ENCODE results near the gene TRIO. TPM values are rescaled to one million over a fixed set of nuclear protein-coding genes. Genes with fewer than 3 reads are reported as not detected.

The TRIO gene
- polyA plus RNA-seq, 3 donors: 1.7 to 45.8 (median 2.1) TPM

DNA sequence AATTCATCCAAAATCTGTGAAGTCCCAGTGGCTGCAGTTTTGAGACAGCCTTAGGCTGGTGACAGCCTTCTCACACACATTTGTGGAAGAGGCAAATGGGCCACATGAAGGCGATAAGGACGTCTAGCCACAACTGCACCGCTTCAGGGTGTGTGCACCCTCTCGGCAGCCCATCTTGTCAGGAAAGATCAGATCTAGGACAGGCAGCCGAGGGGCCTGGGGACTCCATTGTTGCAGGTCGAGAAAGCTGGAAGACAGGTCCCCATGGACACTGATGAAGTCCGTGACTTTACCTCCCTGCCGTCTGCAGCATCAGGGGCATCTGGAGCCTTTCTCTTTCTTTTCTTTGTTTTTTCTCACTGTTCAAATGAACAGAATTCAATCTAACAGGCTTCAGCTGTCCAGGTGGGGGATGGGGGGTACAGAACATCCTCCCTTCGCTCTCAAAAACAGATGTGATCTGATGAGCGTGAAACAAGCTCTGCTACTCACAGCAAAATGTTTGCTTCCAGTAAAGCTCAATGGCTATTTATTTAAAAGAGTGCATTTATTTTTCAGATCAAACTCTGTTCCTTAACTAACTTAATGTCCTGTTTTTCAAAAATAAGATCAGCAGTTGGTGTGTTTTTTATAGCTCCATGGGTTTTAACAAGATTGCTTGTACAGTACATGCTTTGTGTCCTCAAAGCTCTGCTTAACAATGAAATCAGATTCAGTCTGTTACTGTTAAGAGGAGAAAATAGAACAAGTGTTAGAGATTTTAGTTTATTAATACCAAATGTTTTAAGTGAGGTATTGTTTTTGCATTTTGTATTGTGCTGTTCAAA lies 326.6 kb downstream of the TRIO start:
- DNase-seq: no peak
- Histone ChIP-seq H3K27ac (ENCODE audit: low read depth in 1 of 2, low read length in 2 of 2) (no peak overlapping the region), H3K9me3 (replicated peaks in 1 of 2; ENCODE audit: control insufficient read depth in 1 of 2, insufficient read depth in 1 of 2, low read length in 2 of 2) (no peaks in the 10 kb centered on the region), H3K79me2 (ENCODE audit: insufficient read depth, low read length) (no peaks in the 10 kb centered on the region), H4K20me1 (ENCODE audit: insufficient read depth, low read length) (no peaks in the 10 kb centered on the region), H3K9ac (ENCODE audit: insufficient read depth, low read length, poor library complexity, severe bottlenecking) (no peak overlapping the region), H3K4me2 (replicated peaks; ENCODE audit: extremely low read depth, low read length, poor library complexity, severe bottlenecking) (no peak overlapping the region), H3K4me1 (ENCODE audit: control insufficient read depth in 1 of 2, insufficient read depth in 2 of 2, low read length in 2 of 2) (peaks cover 11 to 13% of the 10 kb centered on the region in 2 donors), H3K27me3 (ENCODE audit: control insufficient read depth in 2 of 2, insufficient read depth in 2 of 2, low read length in 2 of 2) (no peaks in the 10 kb centered on the region), H2AFZ (ENCODE audit: insufficient read depth, low read depth, low read length, poor library complexity, severe bottlenecking) (no peak overlapping the region), H3K4me3 (replicated peaks in 1 of 3; ENCODE audit: low read depth in 2 of 3, low read length in 3 of 3) (no peak overlapping the region), H3K36me3 (replicated peaks in 1 of 2; ENCODE audit: control insufficient read depth in 1 of 2, insufficient read depth in 2 of 2, low read length in 2 of 2) (peaks cover 48 to 91% of the 10 kb centered on the region in 2 donors)
- peaks cover 9% of the 10 kb centered on the region for H3K4me1 Mint-ChIP-seq
- 100% methylated on average over 6 of the region's 10 CpGs for WGBS (ENCODE audit: insufficient coverage)
- H3K4me3 Mint-ChIP-seq: no peak overlapping the region
- H3K27me3 Mint-ChIP-seq (ENCODE audit: low read depth in 3 of 3): peaks cover 0 to 2% (median 1%) of the 10 kb centered on the region in 3 donors
- no peaks in the 10 kb centered on the region for H3K9me3 Mint-ChIP-seq
- no peak overlapping the region for H3K27ac Mint-ChIP-seq
- TF ChIP-seq CTCF (IDR thresholded peaks at IDR 0.05): no peak
- intact Hi-C loops (cut with micrococcal nuclease): loop anchor here in 1 of 2 donors (10.0 kb wide), 1 partner anchor 125 kb away; no protein-coding TSS in a partner anchor
- H3K36me3 Mint-ChIP-seq: peaks cover 70 to 71% of the 10 kb centered on the region in 2 donors

DNA sequence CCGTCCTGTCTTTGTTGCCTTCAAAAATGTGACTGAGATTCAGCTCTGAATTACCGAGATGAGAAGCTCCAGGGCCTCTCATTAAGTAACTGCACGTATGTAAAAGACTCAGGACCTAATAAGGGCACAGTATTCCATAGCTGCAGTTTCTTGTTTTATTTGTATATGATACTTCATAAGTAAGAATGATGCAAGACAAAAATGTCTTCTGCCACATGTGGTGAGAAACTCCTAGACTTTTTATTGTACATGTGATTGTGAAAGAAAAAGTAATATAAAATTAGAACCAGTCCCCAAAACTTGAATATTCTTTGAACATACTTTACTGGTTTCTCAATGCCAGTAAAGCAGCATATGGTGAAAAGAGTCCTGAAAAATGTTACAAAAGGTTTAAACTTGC lies 328.4 kb downstream of the TRIO start:
- no peaks in the 10 kb centered on the region for H3K4me1 Mint-ChIP-seq
- peaks cover 64 to 72% of the 10 kb centered on the region in 2 donors for H3K36me3 Mint-ChIP-seq
- Histone ChIP-seq H3K4me3 (replicated peaks in 1 of 3; ENCODE audit: low read depth in 2 of 3, low read length in 3 of 3) (no peak overlapping the region), H3K27me3 (ENCODE audit: control insufficient read depth in 2 of 2, insufficient read depth in 2 of 2, low read length in 2 of 2) (no peaks in the 10 kb centered on the region), H3K9me3 (replicated peaks in 1 of 2; ENCODE audit: control insufficient read depth in 1 of 2, insufficient read depth in 1 of 2, low read length in 2 of 2) (no peaks in the 10 kb centered on the region), H3K79me2 (ENCODE audit: insufficient read depth, low read length) (no peaks in the 10 kb centered on the region), H3K27ac (ENCODE audit: low read depth in 1 of 2, low read length in 2 of 2) (no peak overlapping the region), H3K9ac (ENCODE audit: insufficient read depth, low read length, poor library complexity, severe bottlenecking) (no peak overlapping the region), H3K4me1 (ENCODE audit: control insufficient read depth in 1 of 2, insufficient read depth in 2 of 2, low read length in 2 of 2) (peaks cover 0 to under 1% of the 10 kb centered on the region in 2 donors), H2AFZ (ENCODE audit: insufficient read depth, low read depth, low read length, poor library complexity, severe bottlenecking) (no peak overlapping the region), H4K20me1 (ENCODE audit: insufficient read depth, low read length) (no peaks in the 10 kb centered on the region), H3K36me3 (replicated peaks in 1 of 2; ENCODE audit: control insufficient read depth in 1 of 2, insufficient read depth in 2 of 2, low read length in 2 of 2) (peaks cover 50 to 96% of the 10 kb centered on the region in 2 donors), H3K4me2 (replicated peaks; ENCODE audit: extremely low read depth, low read length, poor library complexity, severe bottlenecking) (no peak overlapping the region)
- no peak for TF ChIP-seq CTCF (IDR thresholded peaks at IDR 0.05)
- DNase-seq: no peak
- H3K27me3 Mint-ChIP-seq (ENCODE audit: low read depth in 3 of 3): peaks cover 0 to 2% (median 0%) of the 10 kb centered on the region in 3 donors
- intact Hi-C loops (cut with micrococcal nuclease): no loop called here
- no peaks in the 10 kb centered on the region for H3K9me3 Mint-ChIP-seq
- no peak overlapping the region for H3K27ac Mint-ChIP-seq
- H3K4me3 Mint-ChIP-seq: no peak overlapping the region
- no CpG with 5 or more reads among the region's 3 CpGs for WGBS (ENCODE audit: insufficient coverage)

Data from CD14-positive monocyte (primary cell).